ENCODE data around the gene BCORL1. TPM values are rescaled to one million over a fixed set of nuclear protein-coding genes. Genes with fewer than 3 reads are reported as not detected.

BCORL1 gene
- total RNA-seq, 1 donor from 2014 or later, result 1.1 TPM

GRCh38 chrX:129958083-129958465 is 24.4 kb upstream of the BCORL1 start:
- FAIRE-seq (no peak), DNase-seq (ENCODE audit: low read depth) (no peak)
- no peaks in the 10 kb centered on the region for H3K27me3 ChIP-seq (ENCODE audit: control insufficient read depth, insufficient read depth, low read length)
- H3K4me3 ChIP-seq (ENCODE audit: low read depth, low read length), result no peak overlapping the region
- H3K36me3 ChIP-seq (ENCODE audit: control insufficient read depth, insufficient read depth, low read length), result no peaks in the 10 kb centered on the region
- TF ChIP-seq CTCF (IDR thresholded peaks at IDR 0.05; ENCODE audit: insufficient read depth, low read length, severe bottlenecking), result no peak

GRCh38 chrX:129958814-129959492 is 23.5 kb upstream of the BCORL1 start:
- no peak for TF ChIP-seq CTCF (IDR thresholded peaks at IDR 0.05; ENCODE audit: insufficient read depth, low read length, severe bottlenecking)
- H3K27me3 ChIP-seq (ENCODE audit: control insufficient read depth, insufficient read depth, low read length), result no peaks in the 10 kb centered on the region
- FAIRE-seq (no peak), DNase-seq (ENCODE audit: low read depth) (peak; percentile 24)
- H3K36me3 ChIP-seq (ENCODE audit: control insufficient read depth, insufficient read depth, low read length), result no peaks in the 10 kb centered on the region
- no peak overlapping the region for H3K4me3 ChIP-seq (ENCODE audit: low read depth, low read length)

- no peak for TF ChIP-seq CTCF (IDR thresholded peaks at IDR 0.05; ENCODE audit: insufficient read depth, low read length, severe bottlenecking)
- FAIRE-seq (no peak), DNase-seq (ENCODE audit: low read depth) (peak; percentile 29)
- Histone ChIP-seq H3K4me3 (ENCODE audit: low read depth, low read length) (no peak overlapping the region), H3K36me3 (ENCODE audit: control insufficient read depth, insufficient read depth, low read length) (no peaks in the 10 kb centered on the region), H3K27me3 (ENCODE audit: control insufficient read depth, insufficient read depth, low read length) (no peaks in the 10 kb centered on the region)
These were observed 23.0 kb upstream of the BCORL1 start for GRCh38 chrX:129959493-129959832.

- TF ChIP-seq CTCF (IDR thresholded peaks at IDR 0.05; ENCODE audit: insufficient read depth, low read length, severe bottlenecking), result no peak
- Histone ChIP-seq H3K4me3 (ENCODE audit: low read depth, low read length) (no peak overlapping the region), H3K36me3 (ENCODE audit: control insufficient read depth, insufficient read depth, low read length) (no peaks in the 10 kb centered on the region), H3K27me3 (ENCODE audit: control insufficient read depth, insufficient read depth, low read length) (no peaks in the 10 kb centered on the region)
- peak; percentile 37 for DNase-seq (ENCODE audit: low read depth)
- no peak for FAIRE-seq
These were observed 21.0 kb upstream of the BCORL1 start for GRCh38 chrX:129961180-129962083.

- FAIRE-seq (no peak), DNase-seq (ENCODE audit: low read depth) (no peak)
- Histone ChIP-seq H3K36me3 (ENCODE audit: control insufficient read depth, insufficient read depth, low read length) (no peaks in the 10 kb centered on the region), H3K4me3 (ENCODE audit: low read depth, low read length) (no peak overlapping the region), H3K27me3 (ENCODE audit: control insufficient read depth, insufficient read depth, low read length) (no peaks in the 10 kb centered on the region)
- TF ChIP-seq CTCF (IDR thresholded peaks at IDR 0.05; ENCODE audit: insufficient read depth, low read length, severe bottlenecking), result no peak
These were observed 18.7 kb upstream of the BCORL1 start for GRCh38 chrX:129963729-129964128.

All from bronchial epithelial cell (primary cell).